Measurements from ENCODE around the gene IGHMBP2.

DNA sequence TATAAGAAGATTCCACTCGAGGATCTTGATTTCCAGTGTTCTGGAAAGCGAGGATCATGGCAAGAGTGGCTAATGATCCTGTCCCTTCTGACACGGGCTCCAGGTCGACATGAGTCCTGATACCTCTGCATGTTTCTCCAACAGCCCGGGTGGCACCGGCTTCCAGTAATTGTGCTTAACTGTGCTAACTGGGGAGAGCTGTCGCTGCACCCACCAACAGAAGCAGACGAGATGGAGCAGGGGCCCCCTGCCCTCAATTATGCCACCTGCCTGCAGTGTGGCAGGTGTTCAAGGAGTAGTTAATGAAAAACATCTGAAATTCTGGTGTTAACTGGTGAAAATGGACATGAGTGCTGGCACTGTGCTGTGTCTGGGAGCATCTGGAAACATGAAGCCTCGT is 6.2 kb upstream of the IGHMBP2 start:
- TF ChIP-seq, protein P1, sequence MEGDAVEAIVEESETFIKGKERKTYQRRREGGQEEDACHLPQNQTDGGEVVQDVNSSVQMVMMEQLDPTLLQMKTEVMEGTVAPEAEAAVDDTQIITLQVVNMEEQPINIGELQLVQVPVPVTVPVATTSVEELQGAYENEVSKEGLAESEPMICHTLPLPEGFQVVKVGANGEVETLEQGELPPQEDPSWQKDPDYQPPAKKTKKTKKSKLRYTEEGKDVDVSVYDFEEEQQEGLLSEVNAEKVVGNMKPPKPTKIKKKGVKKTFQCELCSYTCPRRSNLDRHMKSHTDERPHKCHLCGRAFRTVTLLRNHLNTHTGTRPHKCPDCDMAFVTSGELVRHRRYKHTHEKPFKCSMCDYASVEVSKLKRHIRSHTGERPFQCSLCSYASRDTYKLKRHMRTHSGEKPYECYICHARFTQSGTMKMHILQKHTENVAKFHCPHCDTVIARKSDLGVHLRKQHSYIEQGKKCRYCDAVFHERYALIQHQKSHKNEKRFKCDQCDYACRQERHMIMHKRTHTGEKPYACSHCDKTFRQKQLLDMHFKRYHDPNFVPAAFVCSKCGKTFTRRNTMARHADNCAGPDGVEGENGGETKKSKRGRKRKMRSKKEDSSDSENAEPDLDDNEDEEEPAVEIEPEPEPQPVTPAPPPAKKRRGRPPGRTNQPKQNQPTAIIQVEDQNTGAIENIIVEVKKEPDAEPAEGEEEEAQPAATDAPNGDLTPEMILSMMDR (conservative IDR thresholded peaks at IDR 0.05; ENCODE audit: low read length): no peak
- TF ChIP-seq EZH2phosphoT487 (IDR thresholded peaks at IDR 0.05; ENCODE audit: borderline replicate concordance, low read depth, low read length): no peak
